Left ventricle myocardium inferior (tissue), 1 donor: ENCODE data around the gene P2RX1. TPM values are rescaled to one million over a fixed set of nuclear protein-coding genes. Genes with fewer than 3 reads are reported as not detected.
A peak's percentile ranks its signal among the peaks of the same experiment; 100 is the strongest.

Experiments used
- DNase-seq: peaks from one replicate; pipeline ENCODE4 v3.0.0-alpha.2; 2020
- H3K27ac ChIP-seq: fragments of 200-600 bp; replicated peaks from 2 replicates; pipeline ENCODE4 v1.8.0; 2021
- H3K27me3 ChIP-seq: fragments of 200-600 bp; 2 replicates; pipeline ENCODE4 v1.8.0; 2021; ENCODE audit warnings: low read depth
- H3K36me3 ChIP-seq: fragments of 200-600 bp; 2 replicates; pipeline ENCODE4 v1.8.0; 2021
- H3K4me1 ChIP-seq: fragments of 200-600 bp; 2 replicates; pipeline ENCODE4 v1.8.0; 2021
- H3K4me3 ChIP-seq: fragments of 200-600 bp; 2 replicates; pipeline ENCODE4 v1.8.0; 2021; ENCODE audit warnings: mild to moderate bottlenecking, moderate library complexity
- H3K9me3 ChIP-seq: fragments of 200-600 bp; replicated peaks from 2 replicates; pipeline ENCODE4 v1.8.0; 2021
- CTCF ChIP-seq: fragments of 200-600 bp; IDR thresholded peaks from 2 replicates; pipeline ENCODE4 v1.8.0; 2021; ENCODE audit warnings: antibody characterized with exemption, mild to moderate bottlenecking, borderline replicate concordance
- intact Hi-C: fragments of 100-400 bp; cut with micrococcal nuclease; formaldehyde crosslinking; loops from one replicate; pipeline ENCODE4 v1.11.0; 2022
- total RNA-seq: library from RNA; stranded (reverse); fragmentation: NEBNext Ultra II Directional; extraction: Animal tissue kit (Norgen Biotek cat#: 25700); gene quantifications from one replicate; pipeline ENCODE4 v1.2.1, GENCODE V29; 2021
- donor health status: DM: no; HTN: yes; CAD: no; lungs with severe emphysema.

The P2RX1 gene
- total RNA-seq, 1 donor from 2014 or later, result 0.55 TPM

- intact Hi-C loops, result no loop called here
- Histone ChIP-seq H3K36me3 (no peaks in the 10 kb centered on the region), H3K27me3 (peaks cover 35% of the 10 kb centered on the region), H3K4me1 (peaks cover 56% of the 10 kb centered on the region), H3K4me3 (no peak overlapping the region), H3K9me3 (no peaks in the 10 kb centered on the region), H3K27ac (no peak overlapping the region)
- no peak for DNase-seq
- no peak for TF ChIP-seq CTCF
Observed at GRCh38 chr17:3959295-3959899, 43.1 kb upstream of the P2RX1 start.

DNA sequence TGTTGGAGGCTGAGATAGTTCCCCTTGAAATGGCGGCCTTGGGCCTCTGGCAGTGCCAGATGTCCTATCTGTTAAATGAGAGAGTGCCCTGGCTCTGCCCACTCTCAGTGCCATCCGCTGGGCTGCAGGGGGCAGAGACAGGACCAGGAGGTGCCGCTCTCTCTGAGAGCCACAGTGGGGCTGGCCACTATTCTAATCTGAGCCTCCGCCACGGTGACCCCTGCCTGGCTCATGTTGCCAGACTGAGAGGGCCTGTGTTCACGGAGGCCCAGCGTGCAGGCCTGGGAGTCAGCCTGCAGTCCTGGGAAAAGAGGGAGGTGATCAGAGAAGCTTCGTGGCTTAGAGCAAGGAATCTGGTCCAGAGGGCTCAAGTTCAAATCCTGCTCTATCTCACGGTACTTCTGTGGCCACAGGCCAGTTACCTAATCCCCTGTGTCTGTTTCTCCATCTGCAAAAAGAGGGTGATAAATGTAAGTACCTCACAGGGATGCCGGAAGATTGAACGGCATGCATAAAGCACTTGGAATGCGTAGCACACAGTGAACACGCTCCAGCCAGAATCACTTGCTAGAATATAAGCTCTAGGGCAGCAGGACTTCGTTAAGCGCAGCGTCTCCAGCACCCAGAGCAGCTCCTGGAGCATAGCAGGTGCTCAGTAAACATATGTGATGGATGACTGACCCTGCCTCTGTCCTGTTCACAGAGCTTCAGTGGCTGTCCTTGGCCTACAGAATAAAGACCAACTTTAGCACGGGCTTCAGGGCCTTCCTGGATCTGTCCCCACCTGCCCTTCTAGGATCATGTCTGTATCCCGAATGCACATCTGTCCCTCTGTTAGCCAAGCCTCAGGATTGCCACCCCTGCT lies 41.7 kb upstream of the P2RX1 start:
- no peak for DNase-seq
- Histone ChIP-seq H3K36me3 (no peaks in the 10 kb centered on the region), H3K4me1 (peaks cover 45% of the 10 kb centered on the region), H3K9me3 (no peaks in the 10 kb centered on the region), H3K27ac (no peak overlapping the region), H3K4me3 (no peak overlapping the region), H3K27me3 (peaks cover 21% of the 10 kb centered on the region)
- intact Hi-C loops, result no loop called here
- TF ChIP-seq CTCF, result no peak

DNA sequence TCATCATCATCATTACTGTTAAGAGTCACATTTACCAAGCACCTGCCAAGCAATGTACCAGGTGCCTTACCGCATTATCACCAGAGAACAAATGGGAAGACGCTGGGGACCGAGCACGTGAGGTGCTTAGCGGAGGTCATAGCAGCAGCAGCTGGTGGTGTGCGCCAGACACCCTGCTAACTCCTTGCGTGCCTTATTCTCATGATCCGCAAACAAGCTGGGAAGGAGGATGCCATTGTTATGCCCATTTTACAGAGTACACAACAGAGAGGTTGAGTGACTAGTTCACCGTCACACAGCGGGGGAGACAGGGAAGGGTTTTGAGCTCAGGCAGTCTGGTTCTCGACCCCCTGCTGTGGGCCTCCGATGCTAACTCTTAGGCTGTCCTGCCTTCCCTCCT lies 40.7 kb upstream of the P2RX1 start:
- H3K27me3 ChIP-seq, result peaks cover 11% of the 10 kb centered on the region
- no peak overlapping the region for H3K27ac ChIP-seq
- H3K9me3 ChIP-seq, result no peaks in the 10 kb centered on the region
- intact Hi-C loops, result no loop called here
- peaks cover 41% of the 10 kb centered on the region for H3K4me1 ChIP-seq
- TF ChIP-seq CTCF, result no peak
- no peak for DNase-seq
- no peaks in the 10 kb centered on the region for H3K36me3 ChIP-seq
- no peak overlapping the region for H3K4me3 ChIP-seq

GRCh38 chr17:3956327-3956957 lies 40.2 kb upstream of the P2RX1 start:
- no peaks in the 10 kb centered on the region for H3K9me3 ChIP-seq
- no peak for TF ChIP-seq CTCF
- no peaks in the 10 kb centered on the region for H3K36me3 ChIP-seq
- intact Hi-C loops, result no loop called here
- DNase-seq, result no peak
- no peak overlapping the region for H3K27ac ChIP-seq
- peaks cover 38% of the 10 kb centered on the region for H3K4me1 ChIP-seq
- peaks cover 6% of the 10 kb centered on the region for H3K27me3 ChIP-seq
- H3K4me3 ChIP-seq, result no peak overlapping the region

DNA sequence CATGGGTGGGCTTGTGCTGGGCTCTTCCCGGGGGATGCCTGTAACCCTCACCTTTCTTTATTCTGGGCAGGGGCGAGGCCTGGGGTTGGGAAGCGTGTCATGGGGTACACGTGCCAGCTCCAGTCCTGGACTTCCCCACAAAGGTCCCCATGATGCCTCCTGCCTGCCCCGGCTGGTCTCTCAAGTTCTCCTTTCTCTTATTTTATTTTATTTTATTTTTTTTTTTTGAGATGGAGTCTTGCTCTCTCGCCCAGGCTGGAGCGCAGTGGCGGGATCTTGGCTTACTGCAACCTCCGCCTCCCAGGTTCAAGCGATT lies 39.4 kb upstream of the P2RX1 start:
- intact Hi-C loops, result no loop called here
- no peak overlapping the region for H3K4me3 ChIP-seq
- peaks cover 30% of the 10 kb centered on the region for H3K4me1 ChIP-seq
- H3K27ac ChIP-seq, result peak overlapping the region; percentile 54
- no peak for DNase-seq
- no peaks in the 10 kb centered on the region for H3K36me3 ChIP-seq
- no peaks in the 10 kb centered on the region for H3K27me3 ChIP-seq
- H3K9me3 ChIP-seq, result no peaks in the 10 kb centered on the region
- no peak for TF ChIP-seq CTCF
